Measurements from ENCODE around the gene MAPKBP1. TPM values are rescaled to one million over a fixed set of nuclear protein-coding genes. Genes with fewer than 3 reads are reported as not detected.
A peak's percentile ranks its signal among the peaks of the same experiment; 100 is the strongest.
"Not testable (repeated sequence)": the region's sequence is repeated elsewhere in the genome, so short reads cannot be mapped to it uniquely, and the experiment has no call there.

Gene MAPKBP1
- total RNA-seq, 2 experiments from 2014 or later, result 14.5 to 17.4 TPM

DNA sequence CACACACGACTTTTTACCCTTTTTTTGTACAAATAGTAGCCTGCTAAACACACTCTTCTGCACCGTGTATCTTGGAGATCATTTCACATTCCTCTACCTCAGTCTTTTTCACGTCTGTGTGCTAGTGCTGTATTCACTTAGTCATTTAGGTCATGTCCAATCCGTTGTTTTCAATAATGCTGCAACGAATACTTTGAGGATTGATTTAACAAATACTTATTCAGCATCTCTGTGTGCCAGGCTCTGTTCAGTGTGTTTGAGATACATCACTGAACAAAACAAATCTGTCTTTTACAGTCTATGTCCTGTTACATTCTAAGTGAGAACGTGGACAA is 54.5 kb downstream of the MAPKBP1 start:
- Histone ChIP-seq H3K4me1 (ENCODE audit: insufficient read depth, low read length, poor library complexity, severe bottlenecking) (peaks cover 23% of the 10 kb centered on the region), H3K9me2 (ENCODE audit: insufficient read depth, low read length) (no peaks in the 10 kb centered on the region), H3K9me3 (ENCODE audit: low read length) (no peaks in the 10 kb centered on the region), H3K36me3 (ENCODE audit: insufficient read depth, low read length) (no peaks in the 10 kb centered on the region; the same call in 1 of the 2 replicates), H2AFZ (ENCODE audit: low read length) (peak overlapping the region; percentile 81), H3K4me3 (ENCODE audit: low read depth, low read length, poor library complexity, severe bottlenecking) (peak overlapping the region; percentile 84), H3K27ac (ENCODE audit: low read depth, low read length, poor library complexity, severe bottlenecking) (no peak overlapping the region), H4K20me1 (ENCODE audit: insufficient read depth, low read length) (no peaks in the 10 kb centered on the region), H3K4me2 (ENCODE audit: low read length) (peak overlapping the region; percentile 89), H3K79me2 (ENCODE audit: insufficient read depth, low read depth, low read length) (no peaks in the 10 kb centered on the region)
- intact Hi-C loops (cut with micrococcal nuclease; ENCODE audit: unreplicated experiment), result loop anchor here (5.0 kb wide), 1 partner anchor 74 kb away; no protein-coding TSS in a partner anchor
- POLR2A ChIA-PET, result no interaction called here
- TSS peak; percentile 68 for BruUV-seq (replicated peaks)
- no peak for DNase-seq (ENCODE audit: low spot score)
- no peak for TF ChIP-seq EZH2phosphoT487 (IDR thresholded peaks at IDR 0.05; ENCODE audit: borderline replicate concordance, low read depth, low read length)
- TF ChIP-seq, protein P1, sequence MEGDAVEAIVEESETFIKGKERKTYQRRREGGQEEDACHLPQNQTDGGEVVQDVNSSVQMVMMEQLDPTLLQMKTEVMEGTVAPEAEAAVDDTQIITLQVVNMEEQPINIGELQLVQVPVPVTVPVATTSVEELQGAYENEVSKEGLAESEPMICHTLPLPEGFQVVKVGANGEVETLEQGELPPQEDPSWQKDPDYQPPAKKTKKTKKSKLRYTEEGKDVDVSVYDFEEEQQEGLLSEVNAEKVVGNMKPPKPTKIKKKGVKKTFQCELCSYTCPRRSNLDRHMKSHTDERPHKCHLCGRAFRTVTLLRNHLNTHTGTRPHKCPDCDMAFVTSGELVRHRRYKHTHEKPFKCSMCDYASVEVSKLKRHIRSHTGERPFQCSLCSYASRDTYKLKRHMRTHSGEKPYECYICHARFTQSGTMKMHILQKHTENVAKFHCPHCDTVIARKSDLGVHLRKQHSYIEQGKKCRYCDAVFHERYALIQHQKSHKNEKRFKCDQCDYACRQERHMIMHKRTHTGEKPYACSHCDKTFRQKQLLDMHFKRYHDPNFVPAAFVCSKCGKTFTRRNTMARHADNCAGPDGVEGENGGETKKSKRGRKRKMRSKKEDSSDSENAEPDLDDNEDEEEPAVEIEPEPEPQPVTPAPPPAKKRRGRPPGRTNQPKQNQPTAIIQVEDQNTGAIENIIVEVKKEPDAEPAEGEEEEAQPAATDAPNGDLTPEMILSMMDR (conservative IDR thresholded peaks at IDR 0.05; ENCODE audit: low read length), result no peak
- CTCF ChIA-PET (ENCODE audit: unreplicated experiment), result no interaction called here

DNA sequence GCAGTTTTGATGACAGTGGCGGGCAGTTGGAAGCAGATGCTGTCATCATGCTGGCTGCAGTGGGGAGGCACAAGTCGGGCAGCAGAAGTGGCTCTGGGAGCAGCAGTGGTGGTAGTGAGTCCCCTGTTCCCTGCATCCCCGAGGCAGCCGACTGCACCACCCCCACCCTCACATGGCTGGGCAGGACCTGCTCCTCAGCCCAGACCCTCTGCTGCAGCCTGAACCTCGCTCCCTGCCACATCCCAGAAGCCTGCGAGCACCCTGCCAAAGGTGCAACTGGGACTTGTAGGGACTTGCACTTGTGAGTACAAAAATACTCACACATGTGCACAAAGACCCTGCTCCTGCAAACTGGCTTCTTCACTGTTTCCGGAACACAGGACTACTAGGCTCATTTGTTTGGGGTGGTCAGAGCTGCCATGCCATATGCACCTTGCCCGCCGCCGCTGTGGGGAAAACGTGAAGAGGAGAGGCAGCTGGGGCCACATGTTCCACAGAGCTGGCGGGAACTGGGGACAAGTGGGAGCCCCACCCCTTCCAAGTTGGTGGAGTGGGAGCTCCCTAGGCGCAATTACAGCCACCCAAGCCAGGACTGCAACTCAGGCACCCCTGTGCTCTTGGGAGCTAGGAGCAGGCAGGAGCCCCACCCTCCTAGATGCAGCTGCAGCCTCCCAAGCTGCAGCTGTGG is 55.8 kb downstream of the MAPKBP1 start:
- Histone ChIP-seq H3K36me3 (ENCODE audit: insufficient read depth, low read length) (no peaks in the 10 kb centered on the region; the same call in 1 of the 2 replicates), H2AFZ (ENCODE audit: low read length) (no peak overlapping the region), H3K4me3 (ENCODE audit: low read depth, low read length, poor library complexity, severe bottlenecking) (no peak overlapping the region), H4K20me1 (ENCODE audit: insufficient read depth, low read length) (no peaks in the 10 kb centered on the region), H3K4me1 (ENCODE audit: insufficient read depth, low read length, poor library complexity, severe bottlenecking) (peaks cover 23% of the 10 kb centered on the region), H3K4me2 (ENCODE audit: low read length) (no peak overlapping the region), H3K9me2 (ENCODE audit: insufficient read depth, low read length) (no peaks in the 10 kb centered on the region), H3K27ac (ENCODE audit: low read depth, low read length, poor library complexity, severe bottlenecking) (no peak overlapping the region), H3K79me2 (ENCODE audit: insufficient read depth, low read depth, low read length) (no peaks in the 10 kb centered on the region), H3K9me3 (ENCODE audit: low read length) (no peaks in the 10 kb centered on the region)
- CTCF ChIA-PET (ENCODE audit: unreplicated experiment), result no interaction called here
- intact Hi-C loops (cut with micrococcal nuclease; ENCODE audit: unreplicated experiment), result loop anchor here (5.0 kb wide), 1 partner anchor 72 kb away; no protein-coding TSS in a partner anchor
- no TSS peak for BruUV-seq (replicated peaks)
- POLR2A ChIA-PET, result no interaction called here
- TF ChIP-seq EZH2phosphoT487 (IDR thresholded peaks at IDR 0.05; ENCODE audit: borderline replicate concordance, low read depth, low read length), result no peak
- TF ChIP-seq, protein P1 (conservative IDR thresholded peaks at IDR 0.05; ENCODE audit: low read length), result no peak
- DNase-seq (ENCODE audit: low spot score), result no peak

DNA sequence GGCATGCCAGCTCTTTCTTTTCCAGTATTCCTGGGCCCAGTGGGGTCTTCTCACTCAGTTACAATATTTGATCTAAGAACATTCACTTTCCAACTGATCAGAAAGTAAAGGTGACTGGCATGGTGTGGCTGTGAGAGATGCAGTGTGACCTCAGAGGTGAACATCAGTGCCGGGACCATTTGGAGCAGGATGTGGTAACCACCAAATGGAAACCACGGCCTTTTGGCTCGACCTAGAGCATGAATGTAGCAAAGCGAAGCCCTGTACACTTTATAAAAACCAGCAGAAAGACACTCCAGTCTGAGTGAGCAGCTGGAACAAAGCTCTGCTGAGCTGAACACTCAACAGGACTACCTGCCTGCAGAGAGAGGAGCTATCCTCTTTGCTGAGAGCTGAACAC is 57.0 kb downstream of the MAPKBP1 start:
- H4K20me1 ChIP-seq (ENCODE audit: insufficient read depth, low read length); H3K4me2 ChIP-seq (ENCODE audit: low read length); H3K9me2 ChIP-seq (ENCODE audit: insufficient read depth, low read length); H2AFZ ChIP-seq (ENCODE audit: low read length); DNase-seq (ENCODE audit: low spot score); H3K79me2 ChIP-seq (ENCODE audit: insufficient read depth, low read depth, low read length); H3K36me3 ChIP-seq (ENCODE audit: insufficient read depth, low read length); intact Hi-C loops (cut with micrococcal nuclease; ENCODE audit: unreplicated experiment); H3K9me3 ChIP-seq (ENCODE audit: low read length); H3K4me3 ChIP-seq (ENCODE audit: low read depth, low read length, poor library complexity, severe bottlenecking); CTCF ChIA-PET (ENCODE audit: unreplicated experiment); H3K27ac ChIP-seq (ENCODE audit: low read depth, low read length, poor library complexity, severe bottlenecking); BruUV-seq (replicated peaks): not testable (repeated sequence)
- POLR2A ChIA-PET, result interaction anchor here (1.0 kb wide), 1 partner anchor 27 kb away, joined by 3 read pairs; no protein-coding TSS in a partner anchor
- peaks cover 23% of the 10 kb centered on the region for H3K4me1 ChIP-seq (ENCODE audit: insufficient read depth, low read length, poor library complexity, severe bottlenecking)
